GDM1 (cell line): Measurements from ENCODE around the gene UCKL1.
"Not testable (repeated sequence)": the region's sequence is repeated elsewhere in the genome, so short reads cannot be mapped to it uniquely, and the experiment has no call there.

Source experiments
- DNase-seq: peaks from one replicate; lab custom pipeline; 2025; lab: John Stamatoyannopoulos, UW

The UCKL1 gene

GRCh38 chr20:63917811-63918210, 38.4 kb downstream of the UCKL1 start:
- no peak for DNase-seq

- not testable (repeated sequence) for DNase-seq
Observed at GRCh38 chr20:63916371-63916939, 39.8 kb downstream of the UCKL1 start.

GRCh38 chr20:63915471-63915870, 40.7 kb downstream of the UCKL1 start:
- no peak for DNase-seq

GRCh38 chr20:63913768-63914167, 42.4 kb downstream of the UCKL1 start:
- DNase-seq, result no peak

GRCh38 chr20:63911176-63911575, 45.0 kb downstream of the UCKL1 start:
- DNase-seq, result no peak

- DNase-seq, result no peak
Observed at GRCh38 chr20:63908008-63908682, 48.1 kb downstream of the UCKL1 start.

- no peak for DNase-seq
Observed at GRCh38 chr20:63903796-63904561, 52.2 kb downstream of the UCKL1 start.

GRCh38 chr20:63900413-63900812, 55.8 kb downstream of the UCKL1 start:
- no peak for DNase-seq

GRCh38 chr20:63898882-63899558, 57.2 kb downstream of the UCKL1 start:
- no peak for DNase-seq

GRCh38 chr20:63897978-63898561, 58.1 kb downstream of the UCKL1 start:
- no peak for DNase-seq

GRCh38 chr20:63896264-63897105, 59.7 kb downstream of the UCKL1 start:
- DNase-seq, result peak; percentile 56

- no peak for DNase-seq
Observed at GRCh38 chr20:63895952-63896263, 60.3 kb downstream of the UCKL1 start.

- DNase-seq, result no peak
Observed at GRCh38 chr20:63895202-63895951, 60.8 kb downstream of the UCKL1 start.

- peak; percentile 94 for DNase-seq
Observed at GRCh38 chr20:63894358-63895201, 61.6 kb downstream of the UCKL1 start, which contains the start of gene DNAJC5. DNAJC5 (plus strand) TSS chr20:63895126; CDS start chr20:63928346, 33,220 bp downstream.

- no peak for DNase-seq
Observed at GRCh38 chr20:63893999-63894357, 62.2 kb downstream of the UCKL1 start.

GRCh38 chr20:63892402-63892801, 63.8 kb downstream of the UCKL1 start:
- no peak for DNase-seq

- DNase-seq, result no peak
Observed at GRCh38 chr20:63891061-63892002, 64.9 kb downstream of the UCKL1 start.

GRCh38 chr20:63890616-63891015, 65.6 kb downstream of the UCKL1 start:
- DNase-seq, result no peak

GRCh38 chr20:63890201-63890576, 66.0 kb downstream of the UCKL1 start:
- no peak for DNase-seq
